Measurements from ENCODE around the gene SSB.
"Not testable (repeated sequence)": the region's sequence is repeated elsewhere in the genome, so short reads cannot be mapped to it uniquely, and the experiment has no call there.

Gene SSB

GRCh38 chr2:169806586-169806985 is 7.9 kb downstream of the SSB start:
- no peak for DNase-seq
- H3K4me1 Mint-ChIP-seq, result peaks cover 10% of the 10 kb centered on the region
- no peak overlapping the region for H3K27ac Mint-ChIP-seq
- H3K27me3 Mint-ChIP-seq, result no peaks in the 10 kb centered on the region
- no peaks in the 10 kb centered on the region for H3K9me3 Mint-ChIP-seq
- CTCF ChIA-PET, result no interaction called here
- H3K4me3 Mint-ChIP-seq, result no peak overlapping the region
- peaks cover 47% of the 10 kb centered on the region for H3K36me3 Mint-ChIP-seq

DNA sequence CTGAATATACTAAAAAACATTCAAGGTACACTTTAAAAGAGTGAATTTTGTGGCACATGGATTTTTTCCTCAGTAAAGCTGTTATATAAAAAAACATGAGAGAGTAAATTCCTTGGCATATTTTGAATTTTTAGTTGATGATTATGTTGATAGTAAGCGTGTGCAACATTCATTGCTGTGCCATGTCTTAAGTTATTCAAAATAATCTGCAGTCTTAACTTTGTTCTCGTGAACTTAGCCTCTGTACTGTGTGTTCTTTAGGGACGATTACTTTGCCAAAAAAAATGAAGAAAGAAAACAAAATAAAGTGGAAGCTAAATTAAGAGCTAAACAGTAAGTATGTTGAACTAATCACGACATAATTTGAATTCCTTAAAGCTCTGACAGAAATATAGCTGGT is 9.6 kb downstream of the SSB start:
- H3K27me3 Mint-ChIP-seq, result no peaks in the 10 kb centered on the region
- H3K9me3 Mint-ChIP-seq, result no peaks in the 10 kb centered on the region
- no peak overlapping the region for H3K27ac Mint-ChIP-seq
- peaks cover 45% of the 10 kb centered on the region for H3K36me3 Mint-ChIP-seq
- H3K4me1 Mint-ChIP-seq, result no peaks in the 10 kb centered on the region
- CTCF ChIA-PET, result interaction anchor here (0.7 kb wide), 1 partner anchor 15 kb away, joined by 3 read pairs; no protein-coding TSS in a partner anchor
- no peak for DNase-seq
- no peak overlapping the region for H3K4me3 Mint-ChIP-seq

DNA sequence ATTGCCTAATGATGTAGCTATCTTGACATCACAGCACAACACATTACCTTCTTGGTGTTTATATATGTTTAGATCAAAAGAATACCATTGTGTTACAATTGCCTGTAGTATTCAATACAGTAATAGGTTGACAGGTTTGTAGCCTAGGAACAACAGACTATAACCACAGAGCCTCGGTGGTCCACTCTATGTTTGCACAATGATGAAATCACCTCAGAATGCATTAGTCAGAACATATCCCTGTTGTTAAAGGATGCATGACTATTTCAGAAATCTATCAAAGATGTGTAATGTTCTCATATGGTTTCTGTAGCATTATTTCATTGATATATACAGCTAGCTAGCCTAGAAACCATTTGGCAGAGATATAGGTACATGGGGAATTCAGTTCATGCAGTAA is 17.2 kb downstream of the SSB start:
- Mint-ChIP-seq H3K27ac (no peak overlapping the region), H3K9me3 (peaks cover 7% of the 10 kb centered on the region), H3K4me3 (no peak overlapping the region), H3K4me1 (peaks cover 10% of the 10 kb centered on the region), H3K27me3 (no peaks in the 10 kb centered on the region), H3K36me3 (peaks cover 56% of the 10 kb centered on the region)
- no peak for DNase-seq
- CTCF ChIA-PET, result interaction anchor here (1.2 to 2.0 kb wide), 2 partner anchors 8 to 13 kb away, joined by 3 to 7 read pairs; partner anchors contain the start of gene METTL5

- not testable (repeated sequence) for H3K4me3 Mint-ChIP-seq, H3K27ac Mint-ChIP-seq
- H3K36me3 Mint-ChIP-seq, result peaks cover 55% of the 10 kb centered on the region
Measured at GRCh38 chr2:169816961-169817360, 18.3 kb downstream of the SSB start.

GRCh38 chr2:169817369-169817768 is 18.7 kb downstream of the SSB start:
- H3K27me3 Mint-ChIP-seq, H3K4me3 Mint-ChIP-seq, DNase-seq, H3K9me3 Mint-ChIP-seq, H3K27ac Mint-ChIP-seq: not testable (repeated sequence)
- Mint-ChIP-seq H3K4me1 (peaks cover 21% of the 10 kb centered on the region), H3K36me3 (peaks cover 53% of the 10 kb centered on the region)
- CTCF ChIA-PET, result interaction anchor here (1.2 kb wide), 1 partner anchor 11 kb away, joined by 3 read pairs; no protein-coding TSS in a partner anchor

More at GRCh38 chr2:169816961-169817360, 18.3 kb downstream of the SSB start:
- not testable (repeated sequence) for DNase-seq, H3K27me3 Mint-ChIP-seq, H3K9me3 Mint-ChIP-seq
- H3K4me1 Mint-ChIP-seq, result peaks cover 19% of the 10 kb centered on the region
- CTCF ChIA-PET, result interaction anchor here (1.2 kb wide), 1 partner anchor 12 kb away, joined by 3 read pairs; no protein-coding TSS in a partner anchor

- Mint-ChIP-seq H3K27me3 (no peaks in the 10 kb centered on the region), H3K36me3 (peaks cover 59% of the 10 kb centered on the region)
Measured at GRCh38 chr2:169818241-169818640, 19.6 kb downstream of the SSB start.

DNA sequence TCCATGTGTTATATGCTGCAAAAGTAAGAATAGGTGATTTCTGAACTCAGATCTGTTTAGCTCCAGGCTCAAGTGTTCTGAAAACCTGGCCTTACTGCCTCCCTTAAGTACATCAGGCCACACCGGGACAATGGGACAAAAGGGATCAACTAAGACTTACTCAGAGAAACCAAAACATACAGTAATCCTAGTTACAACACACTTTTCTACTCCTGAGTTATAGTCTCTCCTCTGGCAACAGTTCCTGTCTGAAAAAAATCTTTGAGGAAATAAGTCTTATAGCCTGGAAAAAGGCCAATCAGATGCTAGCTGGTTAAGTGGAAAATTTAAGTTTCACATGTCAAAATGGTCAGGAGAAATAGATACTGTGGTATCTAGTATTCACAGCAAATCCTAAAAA is 20.4 kb downstream of the SSB start:
- H3K4me1 Mint-ChIP-seq, result peaks cover 38% of the 10 kb centered on the region

More at GRCh38 chr2:169818241-169818640, 19.6 kb downstream of the SSB start:
- no peak overlapping the region for H3K27ac Mint-ChIP-seq
- H3K9me3 Mint-ChIP-seq, result peaks cover 7% of the 10 kb centered on the region
- H3K4me3 Mint-ChIP-seq, result no peak overlapping the region
- H3K4me1 Mint-ChIP-seq, result peaks cover 30% of the 10 kb centered on the region
- no peak for DNase-seq
- CTCF ChIA-PET, result no interaction called here

GRCh38 chr2:169820101-169820500 is 21.4 kb downstream of the SSB start:
- CTCF ChIA-PET, H3K4me3 Mint-ChIP-seq, DNase-seq, H3K27ac Mint-ChIP-seq, H3K27me3 Mint-ChIP-seq, H3K9me3 Mint-ChIP-seq: not testable (repeated sequence)
- peaks cover 43% of the 10 kb centered on the region for H3K4me1 Mint-ChIP-seq
- H3K36me3 Mint-ChIP-seq, result peaks cover 56% of the 10 kb centered on the region

More for the DNA sequence above, 20.4 kb downstream of the SSB start:
- Mint-ChIP-seq H3K27me3 (no peaks in the 10 kb centered on the region), H3K36me3 (peaks cover 60% of the 10 kb centered on the region), H3K4me3 (no peak overlapping the region), H3K9me3 (peaks cover 7% of the 10 kb centered on the region), H3K27ac (no peak overlapping the region)
- no peak for DNase-seq
- CTCF ChIA-PET, result no interaction called here

- Mint-ChIP-seq H3K4me3 (no peak overlapping the region), H3K9me3 (peaks cover 6% of the 10 kb centered on the region), H3K4me1 (peaks cover 53% of the 10 kb centered on the region), H3K27ac (no peak overlapping the region), H3K27me3 (no peaks in the 10 kb centered on the region), H3K36me3 (peaks cover 38% of the 10 kb centered on the region)
- CTCF ChIA-PET, result interaction anchor here (1.3 kb wide), 1 partner anchor 264 kb away, joined by 3 read pairs; no protein-coding TSS in a partner anchor
- no peak for DNase-seq
Measured at GRCh38 chr2:169822036-169822435, 23.4 kb downstream of the SSB start.

- no peak overlapping the region for H3K27ac Mint-ChIP-seq
- no peaks in the 10 kb centered on the region for H3K9me3 Mint-ChIP-seq
- no peak for DNase-seq
- peak overlapping the region; percentile 82 for H3K4me3 Mint-ChIP-seq
- CTCF ChIA-PET, result interaction anchor here (0.5 to 1.3 kb wide), 2 partner anchors 14 to 265 kb away, joined by 3 read pairs; no protein-coding TSS in a partner anchor
- no peaks in the 10 kb centered on the region for H3K27me3 Mint-ChIP-seq
- H3K4me1 Mint-ChIP-seq, result peaks cover 52% of the 10 kb centered on the region
- H3K36me3 Mint-ChIP-seq, result peaks cover 30% of the 10 kb centered on the region
Measured at GRCh38 chr2:169822785-169823392, 24.2 kb downstream of the SSB start.

- CTCF ChIA-PET, result interaction anchor here (0.8 to 2.4 kb wide), 6 partner anchors 9 to 104 kb away, joined by 3 to 10 read pairs (median 5); partner anchors contain the start of gene SSB
- DNase-seq, result peak; percentile 25
- Mint-ChIP-seq H3K36me3 (peaks cover 24% of the 10 kb centered on the region), H3K27me3 (no peaks in the 10 kb centered on the region), H3K4me3 (peak overlapping the region; percentile 82), H3K4me1 (peaks cover 60% of the 10 kb centered on the region), H3K9me3 (no peaks in the 10 kb centered on the region), H3K27ac (peak overlapping the region; percentile 62)
Measured at GRCh38 chr2:169823996-169824372, 25.3 kb downstream of the SSB start.

DNA sequence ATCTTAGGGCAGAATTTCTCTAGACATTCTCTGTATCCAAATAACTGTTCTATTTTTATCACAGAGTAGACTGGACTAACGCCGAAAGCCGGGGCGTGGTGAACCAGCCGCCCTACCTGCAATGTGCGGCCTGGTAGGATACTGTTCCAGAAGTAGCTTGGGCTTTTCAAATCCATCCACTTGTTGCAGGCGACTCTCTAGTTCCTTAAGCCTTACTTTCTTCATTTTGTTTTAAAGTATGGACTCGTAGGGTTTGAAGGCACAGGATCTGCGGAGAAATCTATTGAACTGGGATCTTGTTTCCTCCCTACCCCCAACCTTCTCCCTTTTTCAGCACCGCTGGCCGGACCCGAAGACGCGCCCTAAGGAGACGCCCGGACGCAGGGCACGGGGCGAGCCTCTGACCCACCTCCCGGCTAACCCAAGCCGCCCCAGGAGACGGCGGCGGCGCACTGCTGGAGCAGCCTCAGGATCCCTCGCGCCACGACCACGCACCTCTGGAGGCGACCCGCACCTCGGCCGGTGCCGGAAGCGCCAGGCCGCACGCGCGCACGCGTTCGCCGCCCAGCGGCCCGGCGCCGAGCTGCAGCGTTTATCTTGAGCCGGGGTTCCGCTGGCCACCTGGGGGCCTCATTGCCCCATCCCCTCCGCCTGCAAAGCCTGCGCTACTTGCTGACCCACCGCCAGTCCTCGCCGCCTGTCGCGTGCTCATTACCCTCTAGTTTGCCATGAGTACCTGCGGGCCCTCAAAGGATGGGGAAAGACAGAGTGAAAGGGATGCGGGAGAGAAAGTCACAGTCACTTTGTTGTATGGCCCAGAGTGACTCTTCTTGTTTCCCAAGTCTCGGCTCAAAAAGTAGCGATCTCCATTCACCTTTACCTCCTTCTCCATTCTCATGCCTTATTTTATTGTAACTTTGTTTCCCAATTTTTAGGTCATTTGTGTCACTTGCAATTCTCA is 26.0 kb downstream of the SSB start, which contains the start of gene METTL5:
TSS of gene METTL5 (minus strand) at position 533 of the 961 bp plus-strand sequence. CDS start at position 225, 308 bp downstream.
- CTCF ChIA-PET, result interaction anchor here (0.7 to 2.4 kb wide), 7 partner anchors 9 to 123 kb away, joined by 3 to 10 read pairs (median 5); partner anchors contain the start of gene SSB
- H3K9me3 Mint-ChIP-seq, result no peaks in the 10 kb centered on the region
- H3K36me3 Mint-ChIP-seq, result peaks cover 24% of the 10 kb centered on the region
- DNase-seq, result peak; percentile 82
- H3K4me1 Mint-ChIP-seq, result peaks cover 62% of the 10 kb centered on the region
- H3K4me3 Mint-ChIP-seq, result peak within 1 kb of the TSS; percentile 82
- H3K27me3 Mint-ChIP-seq, result no peaks in the 10 kb centered on the region
- peak within 1 kb of the TSS; percentile 86 for H3K27ac Mint-ChIP-seq

DNA sequence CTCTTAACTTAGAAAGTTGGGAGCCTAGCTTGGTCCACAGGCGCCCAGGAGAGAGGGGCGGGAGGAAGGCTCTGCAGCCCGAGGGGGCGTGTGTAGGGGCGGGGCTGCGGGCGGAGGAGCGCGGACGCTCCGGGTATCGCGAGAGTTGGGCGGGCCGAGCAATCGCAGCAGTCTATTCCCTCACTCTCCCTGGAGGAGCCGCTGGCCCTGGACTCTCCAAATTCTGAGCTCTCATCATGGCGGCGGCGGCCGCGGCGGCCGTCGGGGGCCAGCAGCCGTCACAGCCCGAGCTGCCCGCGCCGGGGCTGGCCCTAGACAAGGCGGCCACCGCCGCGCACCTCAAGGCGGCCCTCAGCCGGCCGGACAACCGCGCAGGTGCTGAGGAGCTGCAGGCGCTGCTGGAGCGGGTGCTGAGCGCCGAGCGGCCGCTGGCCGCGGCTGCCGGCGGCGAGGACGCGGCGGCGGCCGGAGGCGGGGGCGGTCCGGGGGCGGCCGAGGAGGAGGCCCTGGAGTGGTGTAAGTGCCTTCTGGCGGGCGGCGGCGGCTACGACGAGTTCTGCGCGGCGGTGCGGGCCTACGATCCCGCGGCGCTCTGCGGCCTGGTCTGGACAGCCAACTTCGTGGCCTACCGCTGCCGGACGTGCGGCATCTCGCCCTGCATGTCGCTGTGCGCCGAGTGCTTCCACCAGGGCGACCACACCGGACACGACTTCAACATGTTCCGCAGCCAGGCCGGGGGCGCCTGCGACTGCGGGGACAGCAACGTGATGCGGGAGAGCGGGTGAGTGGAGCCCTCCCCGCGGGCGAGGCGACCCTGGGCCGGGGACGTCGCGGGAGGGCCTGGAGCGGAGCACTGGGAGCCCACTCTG is 28.8 kb downstream of the SSB start, which contains the start of gene UBR3:
TSS of gene UBR3 (plus strand) at position 183 of the 869 bp plus-strand sequence. CDS start at position 237, 54 bp downstream.
- no peaks in the 10 kb centered on the region for H3K27me3 Mint-ChIP-seq
- CTCF ChIA-PET, result interaction anchor here (0.6 to 1.1 kb wide), 2 partner anchors 49 to 50 kb away, joined by 3 read pairs; no protein-coding TSS in a partner anchor
- peak within 1 kb of the TSS; percentile 83 for H3K27ac Mint-ChIP-seq
- H3K4me3 Mint-ChIP-seq, result peak within 1 kb of the TSS; percentile 89
- H3K36me3 Mint-ChIP-seq, result peaks cover 16% of the 10 kb centered on the region
- H3K4me1 Mint-ChIP-seq, result peaks cover 51% of the 10 kb centered on the region
- DNase-seq, result peak; percentile 93
- no peaks in the 10 kb centered on the region for H3K9me3 Mint-ChIP-seq

Measured in activated naive CD4-positive, alpha-beta T cell treated with anti-CD3 and anti-CD28 coated beads, Interleukin-2, amount 10 ng/mL, durations not matched to agents 7 days and 5 days (primary cell).